Esophagus squamous epithelium (tissue), 5 donors: Measurements from ENCODE around the gene ST6GALNAC3. TPM values are rescaled to one million over a fixed set of nuclear protein-coding genes. Genes with fewer than 3 reads are reported as not detected.

ENCODE experiments used
- DNase-seq: peaks from one replicate; lab custom pipeline; 2025; lab: John Stamatoyannopoulos, UW
- H3K27ac ChIP-seq, 4 donors: fragments of 200-600 bp; sonication (generic); one replicate each; pipeline ENCODE4 v1.5.1; 2016 to 2019; ENCODE audit warnings: mild to moderate bottlenecking in 1 of 4
- H3K27me3 ChIP-seq, 4 donors: fragments of 200-600 bp; sonication (generic); 1 replicate in 3 of 4; 2 replicates in 1 of 4; pipeline versions ENCODE4 v1.5.1 to v1.6.0; 2017 to 2021; ENCODE audit warnings: antibody characterized with exemption in 1 of 4
- H3K36me3 ChIP-seq, 3 donors: fragments of 200-600 bp; sonication (generic); one replicate each; pipeline ENCODE4 v1.5.1; 2016 to 2019
- H3K4me1 ChIP-seq, 3 donors: fragments of 200-600 bp; sonication (generic); one replicate each; pipeline ENCODE4 v1.5.1; 2017 to 2019
- H3K4me3 ChIP-seq, 4 donors: fragments of 200-600 bp; sonication (generic); 1 replicate in 3 of 4; 2 replicates in 1 of 4; pipeline ENCODE4 v1.5.1; 2016 to 2019; ENCODE audit warnings: mild to moderate bottlenecking in 2 of 4, moderate library complexity in 1 of 4
- H3K9me3 ChIP-seq, 3 donors: fragments of 200-600 bp; sonication (generic); one replicate each; pipeline ENCODE4 v1.5.1; 2016 to 2019
- POLR2A ChIP-seq, 4 donors: fragments of 450-650 bp; IDR thresholded peaks; one replicate each; pipeline ENCODE4 v1.6.1; 2017; ENCODE audit warnings: antibody characterized with exemption in 4 of 4, mild to moderate bottlenecking in 4 of 4, moderate library complexity in 3 of 4
- WGBS, 2 donors: methylation state at CpG; one replicate each; pipeline ENCODE4 v1.1.5; 2018; 5-methylcytosine and 5-hydroxymethylcytosine counted together
- intact Hi-C: fragments of 100-400 bp; cut with DNase I; formaldehyde crosslinking; loops from one replicate; pipeline ENCODE4 v1.15.0; 2022
- total RNA-seq, 4 donors: library from RNA; depleted of rRNA; stranded (reverse); fragments of >200 nt; gene quantifications; one replicate each; pipeline ENCODE4 v1.1.0, GENCODE V29; 2016
- TF ChIP-seq, protein P1 (sequence below), 6 experiments: fragments of 450-650 bp in 4 of 6; fragments of 200-600 bp in 2 of 6; sonication (generic) in 2 of 6; IDR thresholded peaks; one replicate each; pipeline ENCODE4 v1.5.1; 2016 to 2019; ENCODE audit warnings: antibody characterized with exemption in 6 of 6, mild to moderate bottlenecking in 4 of 6, moderate library complexity in 4 of 6
- donor health status: DM: yes; HTN: yes; CAD: no.

The ST6GALNAC3 gene
- total RNA-seq, 4 donors from 2014 or later = 0.27 to 4.3 (median 2.2) TPM

DNA sequence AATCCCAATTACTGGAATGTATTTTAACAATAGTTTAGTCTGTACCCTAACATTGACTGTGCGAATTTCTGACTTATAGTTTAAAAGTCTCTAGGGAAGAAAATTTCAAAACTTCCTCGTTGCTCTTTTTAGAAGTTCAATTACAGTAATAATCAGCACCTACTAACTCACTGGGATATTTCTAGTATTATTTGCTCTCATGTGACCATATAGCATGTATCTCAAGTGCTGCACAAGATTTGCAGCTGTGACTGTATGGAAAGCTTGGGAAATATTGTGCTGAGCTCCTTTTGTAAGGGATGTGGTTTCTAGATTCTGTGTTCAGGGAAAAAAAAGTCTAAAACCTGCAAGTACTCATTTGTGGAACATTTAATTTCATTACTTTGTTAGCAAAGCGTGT lies 153.1 kb downstream of the ST6GALNAC3 start:
- 55 to 61% methylated on average over 3 of the region's 3 CpGs for WGBS, 2 donors
- Histone ChIP-seq H3K4me3 (no peak overlapping the region), H3K27me3 (no peaks in the 10 kb centered on the region), H3K4me1 (no peaks in the 10 kb centered on the region), H3K9me3 (no peaks in the 10 kb centered on the region), H3K36me3 (no peaks in the 10 kb centered on the region), H3K27ac (no peak overlapping the region)
- DNase-seq = no peak
- TF ChIP-seq POLR2A (IDR thresholded peaks at IDR 0.05) = no peak
- TF ChIP-seq, protein P1, sequence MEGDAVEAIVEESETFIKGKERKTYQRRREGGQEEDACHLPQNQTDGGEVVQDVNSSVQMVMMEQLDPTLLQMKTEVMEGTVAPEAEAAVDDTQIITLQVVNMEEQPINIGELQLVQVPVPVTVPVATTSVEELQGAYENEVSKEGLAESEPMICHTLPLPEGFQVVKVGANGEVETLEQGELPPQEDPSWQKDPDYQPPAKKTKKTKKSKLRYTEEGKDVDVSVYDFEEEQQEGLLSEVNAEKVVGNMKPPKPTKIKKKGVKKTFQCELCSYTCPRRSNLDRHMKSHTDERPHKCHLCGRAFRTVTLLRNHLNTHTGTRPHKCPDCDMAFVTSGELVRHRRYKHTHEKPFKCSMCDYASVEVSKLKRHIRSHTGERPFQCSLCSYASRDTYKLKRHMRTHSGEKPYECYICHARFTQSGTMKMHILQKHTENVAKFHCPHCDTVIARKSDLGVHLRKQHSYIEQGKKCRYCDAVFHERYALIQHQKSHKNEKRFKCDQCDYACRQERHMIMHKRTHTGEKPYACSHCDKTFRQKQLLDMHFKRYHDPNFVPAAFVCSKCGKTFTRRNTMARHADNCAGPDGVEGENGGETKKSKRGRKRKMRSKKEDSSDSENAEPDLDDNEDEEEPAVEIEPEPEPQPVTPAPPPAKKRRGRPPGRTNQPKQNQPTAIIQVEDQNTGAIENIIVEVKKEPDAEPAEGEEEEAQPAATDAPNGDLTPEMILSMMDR (IDR thresholded peaks at IDR 0.05) = no peak
- intact Hi-C loops = no loop called here

DNA sequence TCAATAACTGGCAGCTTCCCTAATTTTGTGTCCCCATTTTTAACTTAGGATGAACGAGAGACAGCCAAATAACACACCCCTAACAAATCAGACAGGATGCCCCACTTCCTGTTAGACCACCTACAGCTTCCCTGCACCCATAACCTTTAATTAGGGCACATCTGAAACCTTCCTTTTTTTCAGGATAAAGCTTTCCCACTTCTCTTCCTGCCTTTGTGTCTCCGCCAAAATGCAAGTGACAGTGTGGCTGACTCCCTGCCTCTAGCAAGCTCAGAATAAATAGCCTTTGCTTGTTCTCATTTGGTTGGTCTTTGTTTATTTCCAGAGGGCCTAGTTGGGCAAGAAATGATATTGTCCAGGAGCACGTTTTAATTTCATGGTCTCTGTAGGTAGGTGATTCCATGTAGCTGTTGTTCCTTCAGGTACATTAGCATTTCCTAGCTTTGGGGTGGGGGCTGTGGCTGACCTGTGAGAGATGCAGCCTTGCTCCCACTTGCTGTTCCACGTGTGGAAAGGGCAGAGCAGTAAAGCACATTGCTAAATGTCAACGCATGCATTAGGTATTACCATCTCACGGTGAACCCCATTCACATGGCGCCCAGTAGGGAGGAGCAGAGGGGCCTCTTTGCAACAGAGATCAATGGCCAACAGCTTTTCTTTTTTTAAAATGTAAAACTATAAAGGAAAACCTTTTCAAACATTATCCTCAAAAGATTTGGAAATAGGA lies 154.9 kb downstream of the ST6GALNAC3 start:
- intact Hi-C loops = no loop called here
- 63 to 64% methylated on average over 6 to 7 of the region's 7 CpGs for WGBS, 2 donors

DNA sequence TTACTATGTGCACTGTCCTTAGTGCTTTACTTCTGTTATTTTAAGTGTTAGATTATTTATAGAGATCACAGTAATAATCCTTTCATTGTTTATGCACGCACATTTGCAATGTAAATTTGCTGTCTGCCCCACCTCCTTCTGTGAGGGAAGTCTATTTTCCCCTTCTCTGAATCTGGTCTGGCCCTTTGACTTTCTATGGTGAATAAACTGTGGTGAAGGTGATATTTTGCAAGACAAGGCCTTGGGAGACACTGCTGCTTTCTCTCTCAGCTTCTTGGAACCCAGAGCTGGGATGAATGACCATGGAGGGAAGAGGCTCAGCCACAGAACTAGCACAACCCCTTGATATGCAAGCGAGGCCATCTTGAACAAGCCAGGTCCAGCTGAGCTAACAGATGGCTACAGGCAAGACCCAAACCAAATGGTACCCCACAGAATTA lies 156.3 kb downstream of the ST6GALNAC3 start:
- no peaks in the 10 kb centered on the region for H3K9me3 ChIP-seq

More for the DNA sequence above, 154.9 kb downstream of the ST6GALNAC3 start:
- no peak overlapping the region for H3K27ac ChIP-seq
- no peak for TF ChIP-seq POLR2A (IDR thresholded peaks at IDR 0.05)
- TF ChIP-seq, protein P1 (IDR thresholded peaks at IDR 0.05) = no peak
- H3K9me3 ChIP-seq = no peaks in the 10 kb centered on the region
- H3K4me3 ChIP-seq = no peak overlapping the region
- H3K36me3 ChIP-seq = no peaks in the 10 kb centered on the region
- no peaks in the 10 kb centered on the region for H3K4me1 ChIP-seq
- H3K27me3 ChIP-seq = no peaks in the 10 kb centered on the region
- no peak for DNase-seq

DNA sequence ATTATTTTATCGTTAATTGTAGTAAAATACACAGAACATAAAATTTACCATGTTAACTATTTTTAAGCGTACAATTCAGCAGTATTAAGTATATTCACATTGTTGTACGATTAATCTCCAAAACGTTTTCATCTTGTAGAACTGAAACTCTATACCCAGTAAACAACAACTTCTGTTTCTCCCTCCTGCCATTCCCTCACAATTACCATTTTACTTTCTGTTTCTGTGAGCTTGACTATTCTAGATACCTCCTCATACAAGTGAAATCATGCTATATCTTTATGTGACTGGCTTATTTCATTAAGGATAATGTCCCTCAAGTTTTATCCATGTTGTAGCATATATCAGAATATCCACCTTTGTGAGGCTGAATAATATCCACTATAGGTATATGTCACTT lies 156.8 kb downstream of the ST6GALNAC3 start:
- Histone ChIP-seq H3K36me3 (no peaks in the 10 kb centered on the region), H3K27ac (no peak overlapping the region), H3K9me3 (no peaks in the 10 kb centered on the region), H3K27me3 (no peaks in the 10 kb centered on the region), H3K4me3 (no peak overlapping the region), H3K4me1 (no peaks in the 10 kb centered on the region)
- intact Hi-C loops = no loop called here
- 70 to 72% methylated on average over 4 of the region's 4 CpGs for WGBS, 2 donors
- DNase-seq = no peak
- TF ChIP-seq POLR2A (IDR thresholded peaks at IDR 0.05) = no peak
- TF ChIP-seq, protein P1 (IDR thresholded peaks at IDR 0.05) = no peak

More for the DNA sequence above, 156.3 kb downstream of the ST6GALNAC3 start:
- TF ChIP-seq POLR2A (IDR thresholded peaks at IDR 0.05) = no peak
- TF ChIP-seq, protein P1 (IDR thresholded peaks at IDR 0.05) = no peak
- Histone ChIP-seq H3K4me3 (no peak overlapping the region), H3K27ac (no peak overlapping the region), H3K36me3 (no peaks in the 10 kb centered on the region), H3K27me3 (no peaks in the 10 kb centered on the region), H3K4me1 (no peaks in the 10 kb centered on the region)
- intact Hi-C loops = no loop called here
- no peak for DNase-seq
- 63 to 73% methylated on average over 2 of the region's 2 CpGs for WGBS, 2 donors

DNA sequence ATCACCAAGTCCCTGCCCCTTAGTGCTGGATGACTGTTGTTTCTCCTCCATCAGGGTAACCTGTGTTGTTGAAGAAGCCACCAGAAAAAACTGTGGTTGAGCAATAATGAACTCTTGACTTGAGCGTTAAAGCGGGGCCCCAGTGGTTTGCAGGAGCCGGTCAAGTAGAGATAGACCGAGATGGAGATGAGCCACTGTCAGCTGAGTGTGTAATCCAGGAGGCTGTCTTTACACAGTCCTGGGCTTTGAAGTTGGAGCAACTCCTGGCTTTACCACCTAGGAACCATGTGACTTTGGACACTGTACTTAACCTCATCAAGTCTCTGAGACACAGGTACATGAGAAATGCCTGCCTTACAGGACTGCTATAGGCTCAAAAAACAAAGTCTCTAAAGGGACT lies 158.1 kb downstream of the ST6GALNAC3 start:
- no peak for DNase-seq
- intact Hi-C loops = no loop called here

More for the DNA sequence above, 158.1 kb downstream of the ST6GALNAC3 start:
- 71 to 83% methylated on average over 1 to 3 of the region's 4 CpGs for WGBS, 2 donors
- Histone ChIP-seq H3K4me3 (no peak overlapping the region), H3K27me3 (no peaks in the 10 kb centered on the region), H3K4me1 (no peaks in the 10 kb centered on the region), H3K27ac (no peak overlapping the region), H3K36me3 (no peaks in the 10 kb centered on the region), H3K9me3 (no peaks in the 10 kb centered on the region)
- TF ChIP-seq POLR2A (IDR thresholded peaks at IDR 0.05) = no peak
- TF ChIP-seq, protein P1 (IDR thresholded peaks at IDR 0.05) = no peak
